A549 (cell line): ENCODE results near the gene GPR25.

Experiments
- BHLHE40 ChIP-seq: IDR thresholded peaks from 2 replicates; pipeline ENCODE4 v1.6.1; 2012; ENCODE audit warnings: low read depth, low read length, inconsistent platforms
- CBX8 ChIP-seq: fragments of 200-600 bp; sonication (generic); IDR thresholded peaks from 2 replicates; pipeline ENCODE4 v1.6.1; 2016
- CEBPB ChIP-seq, 2 experiments: fragments of >200 bp in 1 of 2; sonication (Bioruptor Twin) in 1 of 2; formaldehyde crosslinking in 1 of 2; IDR thresholded peaks; 2 replicates each; pipeline ENCODE4 v1.6.1; 2012 to 2016
- ELK1 ChIP-seq: fragments of 150-350 bp; IDR thresholded peaks from 2 replicates; pipeline ENCODE4 v1.6.1; 2014; ENCODE audit warnings: low read depth, mild to moderate bottlenecking, low read length
- EP300 ChIP-seq, 2 experiments: fragments of >200 bp; sonication (Bioruptor Twin); formaldehyde crosslinking; IDR thresholded peaks; 2 replicates in 1 of 2; 3 replicates in 1 of 2; pipeline ENCODE4 v1.6.1; 2016 to 2017
- HMGXB4 ChIP-seq: fragments of 250-450 bp; sonication (Bioruptor Pico); IDR thresholded peaks from 2 replicates; pipeline ENCODE4 v1.5.0; 2021; ENCODE audit warnings: mild to moderate bottlenecking, moderate library complexity, borderline replicate concordance
- NR3C1 ChIP-seq: fragments of >200 bp; sonication (Bioruptor Twin); formaldehyde crosslinking; IDR thresholded peaks from 3 replicates; pipeline ENCODE4 v1.6.1; 2017
- POLR2A ChIP-seq: IDR thresholded peaks from 2 replicates; pipeline ENCODE4 v1.6.1; 2012; ENCODE audit warnings: mild to moderate bottlenecking, low read length
- RCOR1 ChIP-seq: fragments of 150-350 bp; IDR thresholded peaks from 2 replicates; pipeline ENCODE4 v1.6.1; 2014; ENCODE audit warnings: antibody characterized with exemption, low read length, low read depth
- RFX5 ChIP-seq: fragments of 450-650 bp; IDR thresholded peaks from 2 replicates; pipeline ENCODE4 v1.7.1; 2014; ENCODE audit warnings: antibody characterized with exemption, mild to moderate bottlenecking, moderate library complexity
- ZNF302 ChIP-seq: fragments of 250-450 bp; sonication (Bioruptor Pico); IDR thresholded peaks from 2 replicates; pipeline ENCODE4 v1.9.0; 2021; ENCODE audit warnings: inconsistent platforms, mild to moderate bottlenecking, moderate library complexity
- TF ChIP-seq, protein P1 (sequence below): fragments of >200 bp; sonication (Bioruptor Twin); formaldehyde crosslinking; IDR thresholded peaks from 3 replicates; pipeline ENCODE4 v1.5.1; 2016

DNA sequence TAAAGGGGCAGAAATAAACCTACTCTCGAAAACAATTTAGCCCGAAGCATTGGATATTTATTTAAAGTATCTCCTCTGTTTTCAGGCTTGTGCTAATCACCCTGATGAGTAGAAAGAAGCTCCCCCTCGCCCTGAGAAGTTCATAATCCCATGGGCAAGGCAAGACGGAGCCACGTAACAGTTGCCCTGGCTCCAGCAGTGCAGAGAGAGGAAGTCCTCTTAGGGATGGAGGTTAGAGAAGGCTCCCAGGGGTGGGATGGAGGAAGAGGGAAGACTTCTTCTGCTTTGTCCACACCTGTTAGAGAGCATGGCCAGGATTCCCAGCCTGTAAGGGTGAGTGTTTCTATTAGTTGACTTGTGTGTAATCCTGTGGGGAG, 3.4 kb upstream of the GPR25 start:
- TF ChIP-seq ELK1 (no peak), POLR2A (no peak), RFX5 (no peak), ZNF302 (CRISPR knock-in tag) (no peak), HMGXB4 (CRISPR knock-in tag) (no peak), EP300 (IDR thresholded peaks at IDR 0.05) (no peak), CEBPB (IDR thresholded peaks at IDR 0.05) (no peak), CBX8 (no peak), RCOR1 (no peak), BHLHE40 (no peak), NR3C1 (no peak)
- TF ChIP-seq, protein P1, sequence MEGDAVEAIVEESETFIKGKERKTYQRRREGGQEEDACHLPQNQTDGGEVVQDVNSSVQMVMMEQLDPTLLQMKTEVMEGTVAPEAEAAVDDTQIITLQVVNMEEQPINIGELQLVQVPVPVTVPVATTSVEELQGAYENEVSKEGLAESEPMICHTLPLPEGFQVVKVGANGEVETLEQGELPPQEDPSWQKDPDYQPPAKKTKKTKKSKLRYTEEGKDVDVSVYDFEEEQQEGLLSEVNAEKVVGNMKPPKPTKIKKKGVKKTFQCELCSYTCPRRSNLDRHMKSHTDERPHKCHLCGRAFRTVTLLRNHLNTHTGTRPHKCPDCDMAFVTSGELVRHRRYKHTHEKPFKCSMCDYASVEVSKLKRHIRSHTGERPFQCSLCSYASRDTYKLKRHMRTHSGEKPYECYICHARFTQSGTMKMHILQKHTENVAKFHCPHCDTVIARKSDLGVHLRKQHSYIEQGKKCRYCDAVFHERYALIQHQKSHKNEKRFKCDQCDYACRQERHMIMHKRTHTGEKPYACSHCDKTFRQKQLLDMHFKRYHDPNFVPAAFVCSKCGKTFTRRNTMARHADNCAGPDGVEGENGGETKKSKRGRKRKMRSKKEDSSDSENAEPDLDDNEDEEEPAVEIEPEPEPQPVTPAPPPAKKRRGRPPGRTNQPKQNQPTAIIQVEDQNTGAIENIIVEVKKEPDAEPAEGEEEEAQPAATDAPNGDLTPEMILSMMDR = no peak
